Measurements from ENCODE around the gene CDHR5.

Gene CDHR5

DNA sequence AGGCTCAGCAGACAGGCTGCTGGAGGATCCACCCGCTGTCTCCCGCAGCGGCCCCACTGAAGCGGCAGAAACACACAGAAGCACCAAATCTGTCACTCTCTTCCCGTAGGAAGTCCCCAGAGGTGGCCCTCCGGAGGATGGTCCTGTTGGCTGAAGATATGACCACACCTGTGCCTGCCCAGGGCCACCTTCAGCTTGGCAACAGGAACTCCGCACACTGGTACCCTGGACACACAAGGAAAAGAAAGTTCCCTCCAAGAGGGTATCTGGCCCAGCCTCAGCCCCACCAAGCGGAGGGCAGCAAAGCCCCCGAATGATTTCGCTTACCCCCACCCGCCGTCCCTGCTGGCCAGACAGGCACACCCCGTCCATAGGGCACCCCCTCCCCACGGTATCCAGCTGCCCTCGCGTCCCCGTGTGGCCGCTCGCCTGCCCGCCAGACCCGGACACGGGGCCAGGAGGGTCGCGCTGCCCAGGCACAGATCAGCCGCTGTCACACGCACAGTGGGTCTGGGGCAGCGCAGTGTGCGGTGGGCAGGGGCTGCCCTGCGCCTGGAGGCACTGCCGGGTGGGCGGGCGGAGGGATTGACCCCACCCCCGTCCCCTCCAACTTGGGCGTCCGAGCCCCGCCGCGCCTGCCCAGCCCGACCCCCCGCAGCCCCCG is 57.0 kb downstream of the CDHR5 start:
- TF ChIP-seq, protein P1, sequence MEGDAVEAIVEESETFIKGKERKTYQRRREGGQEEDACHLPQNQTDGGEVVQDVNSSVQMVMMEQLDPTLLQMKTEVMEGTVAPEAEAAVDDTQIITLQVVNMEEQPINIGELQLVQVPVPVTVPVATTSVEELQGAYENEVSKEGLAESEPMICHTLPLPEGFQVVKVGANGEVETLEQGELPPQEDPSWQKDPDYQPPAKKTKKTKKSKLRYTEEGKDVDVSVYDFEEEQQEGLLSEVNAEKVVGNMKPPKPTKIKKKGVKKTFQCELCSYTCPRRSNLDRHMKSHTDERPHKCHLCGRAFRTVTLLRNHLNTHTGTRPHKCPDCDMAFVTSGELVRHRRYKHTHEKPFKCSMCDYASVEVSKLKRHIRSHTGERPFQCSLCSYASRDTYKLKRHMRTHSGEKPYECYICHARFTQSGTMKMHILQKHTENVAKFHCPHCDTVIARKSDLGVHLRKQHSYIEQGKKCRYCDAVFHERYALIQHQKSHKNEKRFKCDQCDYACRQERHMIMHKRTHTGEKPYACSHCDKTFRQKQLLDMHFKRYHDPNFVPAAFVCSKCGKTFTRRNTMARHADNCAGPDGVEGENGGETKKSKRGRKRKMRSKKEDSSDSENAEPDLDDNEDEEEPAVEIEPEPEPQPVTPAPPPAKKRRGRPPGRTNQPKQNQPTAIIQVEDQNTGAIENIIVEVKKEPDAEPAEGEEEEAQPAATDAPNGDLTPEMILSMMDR (IDR thresholded peaks at IDR 0.05): no peak
- no peaks in the 10 kb centered on the region for H3K9me3 ChIP-seq (ENCODE audit: control insufficient read depth, low read length)
- H3K27ac ChIP-seq: no peak overlapping the region
- no peaks in the 10 kb centered on the region for H3K27me3 ChIP-seq (ENCODE audit: control insufficient read depth, insufficient read depth, low read length)
- no peak overlapping the region for H3K4me3 ChIP-seq (ENCODE audit: low read depth, low read length)
- H3K4me1 ChIP-seq: no peaks in the 10 kb centered on the region
- H3K4me2 ChIP-seq (ENCODE audit: low read length): peak overlapping the region; percentile 42
- no peak overlapping the region for H3K9ac ChIP-seq
- no peak overlapping the region for H2AFZ ChIP-seq
- no peaks in the 10 kb centered on the region for H3K79me2 ChIP-seq
- no peaks in the 10 kb centered on the region for H3K36me3 ChIP-seq (ENCODE audit: control insufficient read depth, insufficient read depth, low read length)

DNA sequence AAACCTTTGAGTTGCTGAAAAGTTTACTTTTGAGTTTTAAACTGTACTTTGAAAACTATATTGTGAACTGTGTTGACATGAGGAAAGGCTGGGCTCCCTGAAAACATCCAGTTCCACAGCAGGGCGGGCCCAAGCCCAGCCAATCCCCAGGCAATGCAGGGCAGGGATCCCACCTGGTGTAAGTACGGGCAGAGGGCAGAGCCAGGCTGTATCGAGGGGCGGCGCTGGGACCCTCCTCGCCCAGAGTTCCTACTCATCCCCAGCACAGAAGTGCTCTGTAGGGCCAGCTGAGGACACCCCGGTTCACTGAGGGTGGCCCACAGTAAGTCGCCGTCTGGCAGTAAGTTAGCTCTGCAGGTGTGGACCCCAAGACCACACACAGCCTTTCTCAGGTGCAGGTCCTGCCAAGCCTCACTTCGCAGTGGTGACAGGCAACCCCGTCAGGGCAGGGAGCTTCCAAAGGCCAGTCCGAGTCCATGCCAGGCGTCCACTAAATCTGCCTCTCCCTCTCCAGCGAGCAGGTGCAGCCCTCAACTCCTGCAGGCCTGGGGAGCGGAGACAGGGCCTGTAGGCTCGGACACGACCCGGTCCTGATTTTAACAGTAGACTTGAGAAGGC is 57.6 kb downstream of the CDHR5 start:
- H3K79me2 ChIP-seq: no peaks in the 10 kb centered on the region
- no peaks in the 10 kb centered on the region for H3K27me3 ChIP-seq (ENCODE audit: control insufficient read depth, insufficient read depth, low read length)
- no peaks in the 10 kb centered on the region for H3K9me3 ChIP-seq (ENCODE audit: control insufficient read depth, low read length)
- H3K27ac ChIP-seq: no peak overlapping the region
- no peak overlapping the region for H3K4me2 ChIP-seq (ENCODE audit: low read length)
- H2AFZ ChIP-seq: no peak overlapping the region
- no peaks in the 10 kb centered on the region for H3K36me3 ChIP-seq (ENCODE audit: control insufficient read depth, insufficient read depth, low read length)
- TF ChIP-seq, protein P1 (IDR thresholded peaks at IDR 0.05): no peak
- no peak overlapping the region for H3K9ac ChIP-seq
- no peak overlapping the region for H3K4me3 ChIP-seq (ENCODE audit: low read depth, low read length)
- no peaks in the 10 kb centered on the region for H3K4me1 ChIP-seq
